Loucy (cell line): ENCODE results near the gene PDCD2.
A peak's percentile ranks its signal among the peaks of the same experiment; 100 is the strongest.

Experiments used
- EZH2phosphoT487 ChIP-seq: fragments of 200-600 bp; IDR thresholded peaks from 2 replicates; pipeline ENCODE4 v1.6.1; 2018; ENCODE audit warnings: antibody characterized with exemption, mild to moderate bottlenecking, moderate library complexity, borderline replicate concordance
- TF ChIP-seq, protein P1 (sequence below): fragments of 200-600 bp; sonication (generic); conservative IDR thresholded peaks from 2 replicates; pipeline ENCODE4 v1.5.1; 2014; ENCODE audit warnings: mild to moderate bottlenecking, antibody characterized with exemption, low read length

DNA sequence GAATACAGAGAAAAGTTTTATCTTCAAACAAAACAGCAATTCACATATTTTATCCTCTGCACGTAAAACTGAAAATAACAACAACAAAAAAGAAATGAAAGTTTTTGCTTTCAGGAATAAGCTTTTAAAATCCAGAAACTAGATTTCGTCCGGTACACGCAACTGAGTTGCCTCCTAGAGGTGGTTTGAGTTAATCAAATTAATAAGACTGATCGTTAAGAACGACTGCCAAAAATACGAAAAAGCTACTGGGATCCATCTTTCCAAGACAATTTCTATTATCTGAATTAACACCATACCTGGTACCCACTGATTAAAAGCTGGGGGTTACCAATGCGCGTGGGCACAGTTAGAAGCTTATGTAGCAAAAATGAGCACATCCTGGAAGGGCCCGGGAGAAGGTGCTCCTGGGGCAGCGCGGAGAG is 669 bp downstream of the PDCD2 start:
- TF ChIP-seq, protein P1, sequence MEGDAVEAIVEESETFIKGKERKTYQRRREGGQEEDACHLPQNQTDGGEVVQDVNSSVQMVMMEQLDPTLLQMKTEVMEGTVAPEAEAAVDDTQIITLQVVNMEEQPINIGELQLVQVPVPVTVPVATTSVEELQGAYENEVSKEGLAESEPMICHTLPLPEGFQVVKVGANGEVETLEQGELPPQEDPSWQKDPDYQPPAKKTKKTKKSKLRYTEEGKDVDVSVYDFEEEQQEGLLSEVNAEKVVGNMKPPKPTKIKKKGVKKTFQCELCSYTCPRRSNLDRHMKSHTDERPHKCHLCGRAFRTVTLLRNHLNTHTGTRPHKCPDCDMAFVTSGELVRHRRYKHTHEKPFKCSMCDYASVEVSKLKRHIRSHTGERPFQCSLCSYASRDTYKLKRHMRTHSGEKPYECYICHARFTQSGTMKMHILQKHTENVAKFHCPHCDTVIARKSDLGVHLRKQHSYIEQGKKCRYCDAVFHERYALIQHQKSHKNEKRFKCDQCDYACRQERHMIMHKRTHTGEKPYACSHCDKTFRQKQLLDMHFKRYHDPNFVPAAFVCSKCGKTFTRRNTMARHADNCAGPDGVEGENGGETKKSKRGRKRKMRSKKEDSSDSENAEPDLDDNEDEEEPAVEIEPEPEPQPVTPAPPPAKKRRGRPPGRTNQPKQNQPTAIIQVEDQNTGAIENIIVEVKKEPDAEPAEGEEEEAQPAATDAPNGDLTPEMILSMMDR = peak; percentile 52
- no peak for TF ChIP-seq EZH2phosphoT487
